ENCODE results near the gene GOLGA8B. TPM values are rescaled to one million over a fixed set of nuclear protein-coding genes. Genes with fewer than 3 reads are reported as not detected.

GOLGA8B gene
- total RNA-seq, 1 experiment from 2014 or later, result 51.0 TPM

DNA sequence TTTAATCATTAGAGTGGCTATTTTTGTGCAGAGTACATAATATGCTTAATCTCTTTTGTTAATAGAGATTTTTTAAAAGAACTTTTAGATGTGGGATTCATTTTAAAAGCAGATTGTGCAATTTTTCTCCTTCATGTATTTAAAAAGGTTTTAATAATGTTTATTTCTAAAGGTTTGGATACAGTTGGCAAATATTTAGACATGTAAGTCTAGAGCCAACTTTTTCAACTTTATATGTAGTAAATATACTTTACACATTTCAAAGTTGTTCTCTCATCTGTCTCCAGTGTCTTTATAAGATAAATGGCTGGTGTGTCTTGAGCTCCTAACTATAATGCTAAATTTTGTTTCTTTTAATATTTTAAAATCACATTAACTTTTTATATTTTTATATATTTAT, 22.7 kb upstream of the GOLGA8B start:
- ATAC-seq (no peak), DNase-seq (no peak)
- H3K27ac ChIP-seq (ENCODE audit: low read length), result no peak overlapping the region

DNA sequence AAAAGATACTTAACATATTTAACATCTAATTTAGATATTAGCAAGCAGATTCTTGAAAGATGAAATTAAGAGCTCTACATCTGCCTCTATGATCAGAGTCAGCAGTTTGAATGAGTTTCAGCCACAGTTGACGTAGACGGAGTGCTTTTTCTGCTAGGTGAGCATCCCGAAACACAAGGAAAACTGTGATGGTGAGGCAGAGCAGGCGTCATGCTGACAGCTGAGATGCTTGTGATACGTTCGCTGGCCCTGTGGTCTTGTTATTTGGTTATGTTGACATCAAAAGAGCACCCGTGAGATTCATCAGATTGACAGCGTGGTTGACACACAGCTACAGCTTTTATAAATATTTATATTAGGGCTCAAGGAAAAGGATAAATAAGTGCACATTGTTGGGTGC, 19.6 kb upstream of the GOLGA8B start:
- TF ChIP-seq EZH2 (IDR thresholded peaks at IDR 0.05; ENCODE audit: low read length, unreplicated experiment), result no peak
- no peak overlapping the region for H3K4me2 ChIP-seq (ENCODE audit: low read length)
- no peak overlapping the region for H3K27ac ChIP-seq (ENCODE audit: low read length)
- POLR2A ChIA-PET (ENCODE audit: unreplicated experiment), result no interaction called here
- H3K9me2 ChIP-seq (replicated peaks; ENCODE audit: low read length), result no peaks in the 10 kb centered on the region
- no peak for ATAC-seq
- CTCF ChIA-PET, result interaction anchor here (0.7 kb wide), 1 partner anchor 14 kb away, joined by 4 read pairs; no protein-coding TSS in a partner anchor
- H3K4me3 ChIP-seq (ENCODE audit: low read length), result no peak overlapping the region
- no peaks in the 10 kb centered on the region for H4K20me1 ChIP-seq (ENCODE audit: low read length)
- BruUV-seq (replicated peaks), result no TSS peak
- no peaks in the 10 kb centered on the region for H3F3A ChIP-seq (ENCODE audit: low read length, unreplicated experiment)
- intact Hi-C loops (cut with micrococcal nuclease), result no loop called here
- no peaks in the 10 kb centered on the region for H3K79me2 ChIP-seq (ENCODE audit: low read length)
- H3K4me1 ChIP-seq (ENCODE audit: insufficient read depth, low read length), result no peaks in the 10 kb centered on the region
- no peak overlapping the region for H2AFZ ChIP-seq (ENCODE audit: low read length)
- no peak for DNase-seq
- no peaks in the 10 kb centered on the region for H3K9me3 ChIP-seq (ENCODE audit: low read length)
- no peaks in the 10 kb centered on the region for H3K36me3 ChIP-seq (ENCODE audit: low read depth, low read length)
- H3K27me3 ChIP-seq (ENCODE audit: low read length), result peaks cover 59% of the 10 kb centered on the region
- no peak overlapping the region for H3K9ac ChIP-seq (ENCODE audit: low read length)

More for the DNA sequence above, 22.7 kb upstream of the GOLGA8B start:
- BruUV-seq (replicated peaks), result no TSS peak
- ChIA-PET CTCF (interaction anchor here (0.6 kb wide), 1 partner anchor 187 kb away, joined by 3 read pairs; no protein-coding TSS in a partner anchor), POLR2A (ENCODE audit: unreplicated experiment) (interaction anchor here (0.6 kb wide), 1 partner anchor 109 kb away, joined by 3 read pairs; no protein-coding TSS in a partner anchor)
- H3K79me2 ChIP-seq (ENCODE audit: low read length), result no peaks in the 10 kb centered on the region
- no peaks in the 10 kb centered on the region for H3K9me2 ChIP-seq (replicated peaks; ENCODE audit: low read length)
- no peak overlapping the region for H3K9ac ChIP-seq (ENCODE audit: low read length)
- H3K36me3 ChIP-seq (ENCODE audit: low read depth, low read length), result no peaks in the 10 kb centered on the region
- H3K9me3 ChIP-seq (ENCODE audit: low read length), result no peaks in the 10 kb centered on the region
- TF ChIP-seq EZH2 (IDR thresholded peaks at IDR 0.05; ENCODE audit: low read length, unreplicated experiment), result no peak
- TF ChIP-seq EZH2phosphoT487 (IDR thresholded peaks at IDR 0.05; ENCODE audit: borderline replicate concordance, low read length), result no peak
- TF ChIP-seq, protein P1, sequence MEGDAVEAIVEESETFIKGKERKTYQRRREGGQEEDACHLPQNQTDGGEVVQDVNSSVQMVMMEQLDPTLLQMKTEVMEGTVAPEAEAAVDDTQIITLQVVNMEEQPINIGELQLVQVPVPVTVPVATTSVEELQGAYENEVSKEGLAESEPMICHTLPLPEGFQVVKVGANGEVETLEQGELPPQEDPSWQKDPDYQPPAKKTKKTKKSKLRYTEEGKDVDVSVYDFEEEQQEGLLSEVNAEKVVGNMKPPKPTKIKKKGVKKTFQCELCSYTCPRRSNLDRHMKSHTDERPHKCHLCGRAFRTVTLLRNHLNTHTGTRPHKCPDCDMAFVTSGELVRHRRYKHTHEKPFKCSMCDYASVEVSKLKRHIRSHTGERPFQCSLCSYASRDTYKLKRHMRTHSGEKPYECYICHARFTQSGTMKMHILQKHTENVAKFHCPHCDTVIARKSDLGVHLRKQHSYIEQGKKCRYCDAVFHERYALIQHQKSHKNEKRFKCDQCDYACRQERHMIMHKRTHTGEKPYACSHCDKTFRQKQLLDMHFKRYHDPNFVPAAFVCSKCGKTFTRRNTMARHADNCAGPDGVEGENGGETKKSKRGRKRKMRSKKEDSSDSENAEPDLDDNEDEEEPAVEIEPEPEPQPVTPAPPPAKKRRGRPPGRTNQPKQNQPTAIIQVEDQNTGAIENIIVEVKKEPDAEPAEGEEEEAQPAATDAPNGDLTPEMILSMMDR (conservative IDR thresholded peaks at IDR 0.05; ENCODE audit: low read depth, low read length), result no peak
- H4K20me1 ChIP-seq (ENCODE audit: low read length), result no peaks in the 10 kb centered on the region
- intact Hi-C loops (cut with micrococcal nuclease), result no loop called here
- no peak overlapping the region for H3K4me3 ChIP-seq (ENCODE audit: low read length)
- no peak overlapping the region for H3K4me2 ChIP-seq (ENCODE audit: low read length)
- H3K4me1 ChIP-seq (ENCODE audit: insufficient read depth, low read length), result no peaks in the 10 kb centered on the region
- no peaks in the 10 kb centered on the region for H3F3A ChIP-seq (ENCODE audit: low read length, unreplicated experiment)
- H3K27me3 ChIP-seq (ENCODE audit: low read length), result peaks cover 45% of the 10 kb centered on the region
- H2AFZ ChIP-seq (ENCODE audit: low read length), result no peak overlapping the region

DNA sequence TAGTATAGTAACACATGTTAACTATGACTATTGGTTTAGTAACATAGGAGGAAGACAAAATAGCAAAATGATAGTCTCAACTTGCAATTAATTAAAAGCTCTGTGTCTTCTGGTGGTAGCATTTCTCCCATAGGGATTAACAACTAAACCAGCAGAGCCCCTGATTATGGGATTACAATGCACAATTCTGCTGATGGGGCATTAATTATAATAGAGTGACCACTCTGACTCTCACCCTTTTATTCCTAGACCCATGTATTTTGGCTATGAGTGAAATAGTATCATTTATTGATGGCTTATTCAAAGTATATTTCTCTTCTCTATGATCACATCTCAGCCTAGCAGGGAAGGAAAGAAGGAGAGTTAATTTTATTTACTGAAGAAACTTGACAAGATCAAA, 17.5 kb upstream of the GOLGA8B start:
- Histone ChIP-seq H3K27me3 (ENCODE audit: low read length) (peaks cover 43% of the 10 kb centered on the region), H2AFZ (ENCODE audit: low read length) (no peak overlapping the region), H3K4me1 (ENCODE audit: insufficient read depth, low read length) (no peaks in the 10 kb centered on the region), H3K79me2 (ENCODE audit: low read length) (no peaks in the 10 kb centered on the region), H3K36me3 (ENCODE audit: low read depth, low read length) (no peaks in the 10 kb centered on the region), H4K20me1 (ENCODE audit: low read length) (no peaks in the 10 kb centered on the region), H3K9ac (ENCODE audit: low read length) (no peak overlapping the region), H3K9me3 (ENCODE audit: low read length) (no peaks in the 10 kb centered on the region), H3K4me2 (ENCODE audit: low read length) (no peak overlapping the region), H3F3A (ENCODE audit: low read length, unreplicated experiment) (no peaks in the 10 kb centered on the region), H3K27ac (ENCODE audit: low read length) (no peak overlapping the region), H3K9me2 (replicated peaks; ENCODE audit: low read length) (no peaks in the 10 kb centered on the region), H3K4me3 (ENCODE audit: low read length) (no peak overlapping the region)
- ChIA-PET POLR2A (ENCODE audit: unreplicated experiment) (no interaction called here), CTCF (no interaction called here)
- BruUV-seq (replicated peaks), result no TSS peak
- DNase-seq (no peak), ATAC-seq (no peak)
- intact Hi-C loops (cut with micrococcal nuclease), result no loop called here
- TF ChIP-seq, protein P1 (conservative IDR thresholded peaks at IDR 0.05; ENCODE audit: low read depth, low read length), result no peak
- TF ChIP-seq EZH2 (IDR thresholded peaks at IDR 0.05; ENCODE audit: low read length, unreplicated experiment) (no peak), EZH2phosphoT487 (IDR thresholded peaks at IDR 0.05; ENCODE audit: borderline replicate concordance, low read length) (no peak)
